Measurements from ENCODE around the gene PTEN.
"Not testable (repeated sequence)": the region's sequence is repeated elsewhere in the genome, so short reads cannot be mapped to it uniquely, and the experiment has no call there.

Gene PTEN

GRCh38 chr10:87863053-87863943 lies at the start of gene PTEN, which contains the start of gene KLLN:
Gene PTEN (plus strand): TSS chr10:87863625. CDS start chr10:87864470, 845 bp downstream.
Gene KLLN (minus strand): TSS chr10:87863533. CDS start chr10:87862487, 1,046 bp downstream.
- Mint-ChIP-seq H3K4me3 (peak within 1 kb of the TSS; percentile 92), H3K27ac (peak within 1 kb of the TSS; percentile 90), H3K36me3 (peaks cover 20% of the 10 kb centered on the region), H3K9me3 (no peaks in the 10 kb centered on the region), H3K27me3 (no peaks in the 10 kb centered on the region), H3K4me1 (peaks cover 43% of the 10 kb centered on the region)
- peak; percentile 78 for ATAC-seq

GRCh38 chr10:87816163-87816897 lies 47.1 kb upstream of the PTEN start:
- ATAC-seq, result no peak
- Mint-ChIP-seq H3K4me1 (peaks cover 38% of the 10 kb centered on the region), H3K9me3 (no peaks in the 10 kb centered on the region), H3K27me3 (no peaks in the 10 kb centered on the region), H3K27ac (peak overlapping the region; percentile 92), H3K4me3 (peak overlapping the region; percentile 94), H3K36me3 (peaks cover 14% of the 10 kb centered on the region)

- ATAC-seq, result no peak
- Mint-ChIP-seq H3K9me3 (no peaks in the 10 kb centered on the region), H3K4me1 (peaks cover 31% of the 10 kb centered on the region), H3K27me3 (no peaks in the 10 kb centered on the region), H3K36me3 (peaks cover 7% of the 10 kb centered on the region), H3K27ac (peak overlapping the region; percentile 92), H3K4me3 (peak overlapping the region; percentile 94)
Measured at GRCh38 chr10:87816898-87817608, 46.4 kb upstream of the PTEN start.

GRCh38 chr10:87817609-87818504 lies 45.6 kb upstream of the PTEN start, which contains the start of gene ATAD1:
Gene ATAD1 (minus strand): TSS chr10:87818226. CDS start chr10:87814599, 3,627 bp downstream.
- no peaks in the 10 kb centered on the region for H3K9me3 Mint-ChIP-seq
- H3K27me3 Mint-ChIP-seq, result no peaks in the 10 kb centered on the region
- H3K4me3 Mint-ChIP-seq, result peak within 1 kb of the TSS; percentile 94
- H3K36me3 Mint-ChIP-seq, result no peaks in the 10 kb centered on the region
- ATAC-seq, result peak; percentile 92
- peak within 1 kb of the TSS; percentile 92 for H3K27ac Mint-ChIP-seq
- H3K4me1 Mint-ChIP-seq, result peaks cover 28% of the 10 kb centered on the region

GRCh38 chr10:87818505-87819288 lies 44.7 kb upstream of the PTEN start:
- Mint-ChIP-seq H3K4me3 (peak overlapping the region; percentile 94), H3K9me3 (no peaks in the 10 kb centered on the region), H3K36me3 (no peaks in the 10 kb centered on the region), H3K4me1 (peaks cover 28% of the 10 kb centered on the region), H3K27me3 (no peaks in the 10 kb centered on the region), H3K27ac (peak overlapping the region; percentile 92)
- peak; percentile 85 for ATAC-seq

GRCh38 chr10:87819289-87819585 lies 44.2 kb upstream of the PTEN start:
- no peaks in the 10 kb centered on the region for H3K9me3 Mint-ChIP-seq
- peak overlapping the region; percentile 92 for H3K27ac Mint-ChIP-seq
- H3K4me3 Mint-ChIP-seq, result no peak overlapping the region
- no peaks in the 10 kb centered on the region for H3K27me3 Mint-ChIP-seq
- H3K36me3 Mint-ChIP-seq, result no peaks in the 10 kb centered on the region
- H3K4me1 Mint-ChIP-seq, result peaks cover 28% of the 10 kb centered on the region
- ATAC-seq, result no peak

GRCh38 chr10:87826653-87827052 lies 36.8 kb upstream of the PTEN start:
- H3K27ac Mint-ChIP-seq, result no peak overlapping the region

GRCh38 chr10:87827681-87828080 lies 35.7 kb upstream of the PTEN start:
- H3K4me3 Mint-ChIP-seq, result no peak overlapping the region

More at GRCh38 chr10:87826653-87827052, 36.8 kb upstream of the PTEN start:
- Mint-ChIP-seq H3K36me3 (no peaks in the 10 kb centered on the region), H3K9me3 (no peaks in the 10 kb centered on the region), H3K27me3 (no peaks in the 10 kb centered on the region), H3K4me3 (no peak overlapping the region), H3K4me1 (no peaks in the 10 kb centered on the region)
- ATAC-seq, result no peak

GRCh38 chr10:87829051-87829450 lies 34.4 kb upstream of the PTEN start:
- H3K27me3 Mint-ChIP-seq, H3K27ac Mint-ChIP-seq, H3K4me3 Mint-ChIP-seq, H3K9me3 Mint-ChIP-seq, ATAC-seq, H3K36me3 Mint-ChIP-seq, H3K4me1 Mint-ChIP-seq: not testable (repeated sequence)

More at GRCh38 chr10:87827681-87828080, 35.7 kb upstream of the PTEN start:
- Mint-ChIP-seq H3K36me3 (no peaks in the 10 kb centered on the region), H3K9me3 (no peaks in the 10 kb centered on the region), H3K27ac (no peak overlapping the region), H3K4me1 (no peaks in the 10 kb centered on the region), H3K27me3 (no peaks in the 10 kb centered on the region)
- ATAC-seq, result no peak

- ATAC-seq, result no peak
- Mint-ChIP-seq H3K9me3 (no peaks in the 10 kb centered on the region), H3K4me3 (no peak overlapping the region), H3K4me1 (peaks cover 6% of the 10 kb centered on the region), H3K36me3 (no peaks in the 10 kb centered on the region), H3K27ac (no peak overlapping the region), H3K27me3 (no peaks in the 10 kb centered on the region)
Measured at GRCh38 chr10:87829986-87830729, 33.3 kb upstream of the PTEN start.

GRCh38 chr10:87836098-87836497 lies 27.3 kb upstream of the PTEN start:
- ATAC-seq, result no peak
- Mint-ChIP-seq H3K27ac (no peak overlapping the region), H3K36me3 (no peaks in the 10 kb centered on the region)

GRCh38 chr10:87837445-87837844 lies 26.0 kb upstream of the PTEN start:
- H3K27ac Mint-ChIP-seq, result peak overlapping the region; percentile 39
- no peaks in the 10 kb centered on the region for H3K36me3 Mint-ChIP-seq
- ATAC-seq, result peak; percentile 66
- H3K9me3 Mint-ChIP-seq, result no peaks in the 10 kb centered on the region
- peaks cover 14% of the 10 kb centered on the region for H3K4me1 Mint-ChIP-seq
- no peaks in the 10 kb centered on the region for H3K27me3 Mint-ChIP-seq
- H3K4me3 Mint-ChIP-seq, result no peak overlapping the region

More at GRCh38 chr10:87836098-87836497, 27.3 kb upstream of the PTEN start:
- Mint-ChIP-seq H3K9me3 (no peaks in the 10 kb centered on the region), H3K27me3 (no peaks in the 10 kb centered on the region), H3K4me1 (peaks cover 14% of the 10 kb centered on the region), H3K4me3 (no peak overlapping the region)

GRCh38 chr10:87838650-87839049 lies 24.8 kb upstream of the PTEN start:
- H3K27me3 Mint-ChIP-seq, result no peaks in the 10 kb centered on the region
- H3K4me3 Mint-ChIP-seq, result no peak overlapping the region
- no peak overlapping the region for H3K27ac Mint-ChIP-seq
- H3K36me3 Mint-ChIP-seq, result no peaks in the 10 kb centered on the region
- H3K4me1 Mint-ChIP-seq, result peaks cover 10% of the 10 kb centered on the region
- ATAC-seq, result no peak
- no peaks in the 10 kb centered on the region for H3K9me3 Mint-ChIP-seq
